Fibroblast of upper back skin (primary cell): ENCODE results near the gene ZCWPW1.
"Not testable (repeated sequence)": the region's sequence is repeated elsewhere in the genome, so short reads cannot be mapped to it uniquely, and the experiment has no call there.

ENCODE experiments used
- DNase-seq: peaks from one replicate; pipeline ENCODE4 v3.0.0-alpha.2; 2013

ZCWPW1 gene

GRCh38 chr7:100455206-100455605, 26.7 kb upstream of the ZCWPW1 start:
- no peak for DNase-seq

DNA sequence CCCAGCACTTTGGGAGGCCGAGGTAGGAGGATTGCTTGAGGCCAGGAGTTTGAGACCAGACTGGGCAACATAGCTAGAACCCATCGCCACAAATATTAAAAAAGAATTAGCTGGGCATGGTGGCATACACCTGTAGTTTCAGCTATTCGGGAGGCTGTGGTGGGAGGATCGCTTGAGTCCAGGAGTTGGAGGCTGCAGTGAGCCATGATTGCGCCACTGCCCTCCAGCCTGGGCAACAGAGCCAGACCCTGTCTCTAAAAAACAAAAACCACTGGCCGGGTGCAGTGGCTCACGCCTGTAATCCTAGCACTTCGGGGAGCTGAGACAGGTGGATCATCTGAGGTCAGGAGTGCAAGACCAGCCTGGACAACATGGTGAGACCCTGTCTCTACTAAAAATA, 25.4 kb upstream of the ZCWPW1 start:
- DNase-seq = not testable (repeated sequence)

- no peak for DNase-seq
Observed at GRCh38 chr7:100452513-100452912, 24.0 kb upstream of the ZCWPW1 start.

DNA sequence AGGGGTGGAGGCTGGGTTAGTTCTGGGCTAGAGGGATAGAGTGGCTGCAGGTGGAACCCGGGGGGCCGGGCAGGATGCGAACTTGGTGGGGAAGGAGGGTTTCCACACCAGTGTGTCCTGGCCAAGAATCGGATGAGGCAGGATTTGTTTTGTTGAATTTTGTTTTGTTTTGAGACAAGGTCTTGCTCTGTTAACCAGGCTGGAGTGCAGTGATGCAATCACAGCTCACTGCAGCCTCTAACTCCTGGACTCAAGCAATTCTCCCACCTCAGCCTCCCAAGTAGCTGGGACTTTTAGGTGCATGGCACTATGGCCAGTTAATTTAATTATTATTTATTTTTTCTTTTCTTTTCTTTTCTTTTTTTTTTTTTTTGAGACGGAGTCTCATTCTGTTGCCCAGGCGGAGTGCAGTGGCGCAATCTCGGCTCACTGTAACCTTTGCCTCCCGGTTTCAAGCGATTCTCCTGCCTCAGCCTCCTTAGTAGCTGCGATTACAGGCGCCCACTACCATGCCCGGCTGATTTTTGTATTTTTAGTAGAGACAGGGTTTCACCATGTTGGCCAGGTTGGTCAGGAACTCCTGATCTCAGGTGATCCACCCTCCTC, 20.8 kb upstream of the ZCWPW1 start:
- DNase-seq = no peak

- DNase-seq = not testable (repeated sequence)
Observed at GRCh38 chr7:100447363-100447762, 18.9 kb upstream of the ZCWPW1 start.

- DNase-seq = peak; percentile 46
Observed at GRCh38 chr7:100446040-100446439, 17.5 kb upstream of the ZCWPW1 start.

GRCh38 chr7:100444311-100445278, 16.1 kb upstream of the ZCWPW1 start:
- peak; percentile 36 for DNase-seq

GRCh38 chr7:100443096-100443840, 14.8 kb upstream of the ZCWPW1 start:
- no peak for DNase-seq

- DNase-seq = no peak
Observed at GRCh38 chr7:100441641-100442535, 13.4 kb upstream of the ZCWPW1 start.

DNA sequence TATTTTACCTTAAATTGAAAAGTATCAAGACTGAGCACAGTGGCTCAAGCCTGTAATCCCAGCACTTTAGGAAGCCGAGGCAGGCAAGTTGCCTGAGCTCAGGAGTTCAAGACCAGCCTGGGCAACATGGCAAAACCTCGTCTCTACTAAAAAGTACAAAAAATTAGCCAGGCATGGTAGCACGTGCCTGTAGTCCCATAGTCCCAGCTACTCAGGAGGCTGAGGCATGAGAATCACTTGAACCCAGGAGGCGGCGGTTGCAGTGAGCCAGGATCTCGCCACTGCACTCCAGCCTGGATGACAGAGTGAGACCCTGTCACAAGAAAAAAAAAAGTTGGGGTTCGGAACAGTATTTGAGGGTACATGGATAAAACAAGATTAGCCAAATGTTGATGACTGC, 10.7 kb upstream of the ZCWPW1 start:
- not testable (repeated sequence) for DNase-seq

DNA sequence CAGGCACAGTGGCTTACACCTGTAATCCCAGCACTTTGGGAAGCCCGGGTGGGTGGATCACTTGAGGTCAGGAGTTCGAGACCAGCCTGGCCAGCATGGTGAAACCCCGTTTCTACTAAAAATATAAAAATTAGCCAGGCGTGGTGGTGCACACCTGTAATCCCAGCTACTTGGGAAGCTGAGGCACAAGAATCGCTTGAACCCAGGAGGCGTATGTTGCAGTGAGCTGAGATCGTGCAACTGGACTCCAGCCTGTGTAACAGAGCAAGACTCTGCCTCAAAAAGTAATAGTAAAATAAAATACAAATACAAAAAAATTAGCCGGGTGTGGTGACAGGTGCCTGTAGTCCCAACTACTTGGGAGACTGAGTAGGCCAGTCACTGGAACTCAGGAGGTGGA, 10.2 kb upstream of the ZCWPW1 start:
- DNase-seq = not testable (repeated sequence)

GRCh38 chr7:100438172-100438571, 9.7 kb upstream of the ZCWPW1 start:
- DNase-seq = no peak

GRCh38 chr7:100437150-100438100, 8.9 kb upstream of the ZCWPW1 start:
- DNase-seq = no peak

- no peak for DNase-seq
Observed at GRCh38 chr7:100435401-100436304, 7.2 kb upstream of the ZCWPW1 start.

DNA sequence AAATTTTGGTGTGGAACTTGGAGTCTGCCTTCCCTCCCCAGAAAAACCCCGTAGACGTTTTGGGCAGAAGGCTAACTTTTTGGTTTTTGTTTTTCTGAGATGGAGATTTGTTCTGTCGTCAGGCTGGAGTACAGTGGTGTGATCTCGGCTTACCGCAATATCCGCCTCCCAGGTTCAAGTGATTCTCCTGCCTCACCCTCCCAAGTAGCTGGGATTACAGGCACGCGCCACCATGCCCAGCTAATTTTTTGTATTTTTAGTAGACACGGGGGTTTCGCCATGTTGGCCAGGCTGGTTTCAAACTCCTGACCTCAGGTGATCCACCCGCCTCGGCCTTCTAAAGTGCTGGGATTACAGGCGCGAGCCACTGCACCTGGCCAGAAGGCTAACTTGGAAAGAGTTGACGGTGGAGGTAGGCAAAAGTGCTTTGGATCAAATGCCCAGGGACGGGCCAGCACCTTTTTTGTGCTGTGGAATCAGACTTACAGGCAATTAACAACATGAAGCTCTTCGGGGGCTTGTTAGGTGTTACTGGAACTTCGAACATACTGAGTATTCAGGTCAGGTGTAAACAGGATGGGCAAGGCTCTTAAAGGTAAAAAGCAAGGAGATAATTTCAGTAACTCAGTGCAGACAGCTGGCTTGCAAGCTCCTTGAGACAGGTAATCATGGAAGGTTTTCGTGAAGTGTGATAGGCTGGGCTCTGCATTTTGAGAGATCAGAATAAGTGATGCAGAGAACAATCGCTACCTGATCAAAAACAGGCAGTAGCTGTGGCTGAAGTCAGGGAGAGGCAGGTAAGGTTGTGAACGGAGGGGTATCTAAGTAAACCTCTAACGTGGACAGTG, 6.0 kb upstream of the ZCWPW1 start:
- DNase-seq = no peak

GRCh38 chr7:100433592-100434296, 5.2 kb upstream of the ZCWPW1 start:
- DNase-seq = no peak

DNA sequence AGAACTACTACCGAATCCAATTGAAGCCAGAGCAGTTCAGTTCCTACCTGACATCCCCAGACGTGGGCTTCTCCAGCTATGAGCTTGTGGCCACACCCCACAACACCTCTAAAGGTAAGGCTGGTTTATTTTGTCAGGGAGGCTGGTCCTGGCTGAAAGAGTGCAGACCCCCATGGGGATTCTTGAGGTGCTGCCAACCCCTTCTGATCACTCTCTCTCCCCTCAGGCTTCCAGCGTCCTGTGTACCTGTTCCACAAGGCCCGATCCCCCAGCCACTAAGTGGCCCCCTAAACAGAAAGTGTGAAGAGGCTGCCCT, 4.7 kb upstream of the ZCWPW1 start:
- no peak for DNase-seq

GRCh38 chr7:100432621-100433275, 4.2 kb upstream of the ZCWPW1 start:
- no peak for DNase-seq
